Peyer's patch (tissue), 4 donors: ENCODE results near the gene INTS7.
"Not testable (repeated sequence)": the region's sequence is repeated elsewhere in the genome, so short reads cannot be mapped to it uniquely, and the experiment has no call there.

ENCODE experiments used
- CTCF ChIP-seq, 6 experiments: fragments of 450-650 bp in 4 of 6; fragments of 200-600 bp in 2 of 6; sonication (generic) in 1 of 6; IDR thresholded peaks; one replicate each; pipeline ENCODE4 v1.5.1; 2017 to 2019; ENCODE audit warnings: antibody characterized with exemption in 6 of 6, mild to moderate bottlenecking in 3 of 6, moderate library complexity in 1 of 6
- POLR2A ChIP-seq, 2 donors: fragments of 450-650 bp; IDR thresholded peaks; one replicate each; pipeline ENCODE4 v1.5.1; 2017; ENCODE audit warnings: antibody characterized with exemption in 2 of 2, mild to moderate bottlenecking in 2 of 2, moderate library complexity in 2 of 2

GRCh38 chr1:212027727-212028126, 7.6 kb downstream of the INTS7 start:
- not testable (repeated sequence) for TF ChIP-seq CTCF, POLR2A (IDR thresholded peaks at IDR 0.05)
